HG02678 (cell line): ENCODE results near the gene MYCBPAP.

Experiments
- ATAC-seq: cut with Tn5 transposase; IDR thresholded peaks from one replicate; pipeline ENCODE4 v1.9.1; 2021; ENCODE audit warnings: mild to moderate bottlenecking, moderate library complexity; ENCODE audit not compliant: unreplicated experiment

MYCBPAP gene

GRCh38 chr17:50569592-50569991 is 61.4 kb downstream of the MYCBPAP start:
- no peak for ATAC-seq

GRCh38 chr17:50570032-50570431 is 61.8 kb downstream of the MYCBPAP start:
- ATAC-seq, result no peak

- no peak for ATAC-seq
Measured at GRCh38 chr17:50570528-50570927, 62.3 kb downstream of the MYCBPAP start.

GRCh38 chr17:50571681-50572080 is 63.4 kb downstream of the MYCBPAP start:
- ATAC-seq, result no peak

- ATAC-seq, result no peak
Measured at GRCh38 chr17:50572541-50572940, 64.3 kb downstream of the MYCBPAP start.

- ATAC-seq, result no peak
Measured at GRCh38 chr17:50573866-50574611, 65.8 kb downstream of the MYCBPAP start.

- ATAC-seq, result no peak
Measured at GRCh38 chr17:50575581-50576210, 67.5 kb downstream of the MYCBPAP start.

- no peak for ATAC-seq
Measured at GRCh38 chr17:50576864-50577263, 68.6 kb downstream of the MYCBPAP start.

GRCh38 chr17:50577451-50577954 is 69.3 kb downstream of the MYCBPAP start:
- no peak for ATAC-seq

- no peak for ATAC-seq
Measured at GRCh38 chr17:50578173-50578572, 69.9 kb downstream of the MYCBPAP start.

- no peak for ATAC-seq
Measured at GRCh38 chr17:50579399-50579798, 71.2 kb downstream of the MYCBPAP start.

GRCh38 chr17:50580646-50581045 is 72.4 kb downstream of the MYCBPAP start:
- no peak for ATAC-seq
